ENCODE measurements around the gene C1QTNF9B.

The C1QTNF9B gene

DNA sequence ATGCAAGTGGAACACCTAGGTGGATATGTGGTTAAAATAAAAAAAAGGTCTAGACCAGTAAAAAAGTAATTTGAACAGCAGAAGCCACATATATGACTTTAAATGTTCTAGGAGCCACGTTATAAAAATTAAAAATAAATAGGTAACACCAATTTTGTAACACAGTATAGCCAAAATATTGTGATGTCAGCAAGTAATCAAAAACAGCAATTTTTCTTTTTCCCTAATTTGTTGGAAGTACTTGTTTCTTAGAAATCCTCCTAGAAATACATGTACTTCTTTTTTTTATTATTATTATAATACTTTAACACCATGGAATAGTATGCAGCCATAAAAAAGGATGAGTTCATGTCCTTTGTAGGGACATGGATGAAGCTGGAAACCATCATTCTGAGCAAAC, 25.7 kb upstream of the C1QTNF9B start:
- DNase-seq (ENCODE audit: low read depth, low spot score) = no peak
- no peak overlapping the region for H3K4me3 ChIP-seq (ENCODE audit: low read depth, low read length)
- in situ Hi-C loops (cut with HindIII; ENCODE audit: low sequenced_read_pairs) = no loop called here
- TF ChIP-seq, protein P1, sequence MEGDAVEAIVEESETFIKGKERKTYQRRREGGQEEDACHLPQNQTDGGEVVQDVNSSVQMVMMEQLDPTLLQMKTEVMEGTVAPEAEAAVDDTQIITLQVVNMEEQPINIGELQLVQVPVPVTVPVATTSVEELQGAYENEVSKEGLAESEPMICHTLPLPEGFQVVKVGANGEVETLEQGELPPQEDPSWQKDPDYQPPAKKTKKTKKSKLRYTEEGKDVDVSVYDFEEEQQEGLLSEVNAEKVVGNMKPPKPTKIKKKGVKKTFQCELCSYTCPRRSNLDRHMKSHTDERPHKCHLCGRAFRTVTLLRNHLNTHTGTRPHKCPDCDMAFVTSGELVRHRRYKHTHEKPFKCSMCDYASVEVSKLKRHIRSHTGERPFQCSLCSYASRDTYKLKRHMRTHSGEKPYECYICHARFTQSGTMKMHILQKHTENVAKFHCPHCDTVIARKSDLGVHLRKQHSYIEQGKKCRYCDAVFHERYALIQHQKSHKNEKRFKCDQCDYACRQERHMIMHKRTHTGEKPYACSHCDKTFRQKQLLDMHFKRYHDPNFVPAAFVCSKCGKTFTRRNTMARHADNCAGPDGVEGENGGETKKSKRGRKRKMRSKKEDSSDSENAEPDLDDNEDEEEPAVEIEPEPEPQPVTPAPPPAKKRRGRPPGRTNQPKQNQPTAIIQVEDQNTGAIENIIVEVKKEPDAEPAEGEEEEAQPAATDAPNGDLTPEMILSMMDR (IDR thresholded peaks at IDR 0.05; ENCODE audit: low read depth, low read length) = no peak

DNA sequence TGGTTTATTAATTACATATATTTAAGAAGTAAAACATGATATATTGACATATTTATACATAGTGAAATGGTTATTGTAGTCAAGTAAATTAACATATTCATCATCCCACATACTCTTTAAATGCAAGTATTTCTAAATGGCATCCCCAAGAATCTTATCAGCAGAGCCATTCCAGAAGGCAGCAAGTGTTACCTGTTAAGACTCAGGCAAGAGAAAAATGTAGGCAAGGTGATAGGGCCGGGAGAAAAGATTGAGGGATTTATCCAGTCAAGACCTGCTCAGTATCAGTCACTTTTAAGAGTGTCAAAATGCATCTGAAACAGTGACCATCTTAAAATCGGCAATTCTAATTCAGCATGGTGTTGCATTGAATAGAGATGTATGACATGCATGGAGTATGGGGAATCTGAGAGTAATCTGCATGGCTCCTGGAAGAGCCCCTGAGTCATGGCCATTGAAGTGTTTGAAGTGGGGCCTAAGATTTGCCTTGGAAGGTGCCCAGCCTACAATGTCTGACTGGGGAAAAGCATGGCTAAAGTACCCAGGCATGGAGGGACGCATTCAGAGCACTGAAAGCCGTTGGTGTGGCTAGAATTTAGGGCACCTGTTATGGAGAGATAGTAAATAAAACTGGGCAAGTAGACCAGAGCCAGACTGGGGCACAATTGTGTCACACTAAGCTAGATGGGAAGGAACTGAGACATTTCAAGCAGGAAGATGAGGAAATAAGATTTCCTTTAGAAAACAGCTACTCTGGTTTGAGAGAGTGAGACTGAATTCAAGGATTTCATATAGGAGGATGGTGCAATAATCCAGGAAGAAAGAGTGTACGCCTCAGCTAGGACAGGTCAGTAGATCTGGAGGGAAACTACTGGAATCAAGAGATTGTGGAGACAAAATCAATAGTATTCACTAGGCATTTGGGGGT, 25.0 kb upstream of the C1QTNF9B start:
- DNase-seq (ENCODE audit: low read depth, low spot score) = no peak
- in situ Hi-C loops (cut with HindIII; ENCODE audit: low sequenced_read_pairs) = no loop called here
- TF ChIP-seq, protein P1 (IDR thresholded peaks at IDR 0.05; ENCODE audit: low read depth, low read length) = no peak
- H3K4me3 ChIP-seq (ENCODE audit: low read depth, low read length) = no peak overlapping the region

- H3K4me3 ChIP-seq (ENCODE audit: low read depth, low read length) = no peak overlapping the region
- TF ChIP-seq, protein P1 (IDR thresholded peaks at IDR 0.05; ENCODE audit: low read depth, low read length) = peak; percentile 64
- DNase-seq (ENCODE audit: low read depth, low spot score) = peak; percentile 53
- in situ Hi-C loops (cut with HindIII; ENCODE audit: low sequenced_read_pairs) = no loop called here
Observed at GRCh38 chr13:23921451-23921888, 24.2 kb upstream of the C1QTNF9B start.

GRCh38 chr13:23919006-23919405, 21.7 kb upstream of the C1QTNF9B start:
- in situ Hi-C loops (cut with HindIII; ENCODE audit: low sequenced_read_pairs) = no loop called here
- H3K4me3 ChIP-seq (ENCODE audit: low read depth, low read length) = no peak overlapping the region
- DNase-seq (ENCODE audit: low read depth, low spot score) = no peak
- TF ChIP-seq, protein P1 (IDR thresholded peaks at IDR 0.05; ENCODE audit: low read depth, low read length) = no peak

- in situ Hi-C loops (cut with HindIII; ENCODE audit: low sequenced_read_pairs) = no loop called here
- TF ChIP-seq, protein P1 (IDR thresholded peaks at IDR 0.05; ENCODE audit: low read depth, low read length) = no peak
- DNase-seq (ENCODE audit: low read depth, low spot score) = peak; percentile 20
- H3K4me3 ChIP-seq (ENCODE audit: low read depth, low read length) = no peak overlapping the region
Observed at GRCh38 chr13:23918208-23918607, 20.9 kb upstream of the C1QTNF9B start.

DNA sequence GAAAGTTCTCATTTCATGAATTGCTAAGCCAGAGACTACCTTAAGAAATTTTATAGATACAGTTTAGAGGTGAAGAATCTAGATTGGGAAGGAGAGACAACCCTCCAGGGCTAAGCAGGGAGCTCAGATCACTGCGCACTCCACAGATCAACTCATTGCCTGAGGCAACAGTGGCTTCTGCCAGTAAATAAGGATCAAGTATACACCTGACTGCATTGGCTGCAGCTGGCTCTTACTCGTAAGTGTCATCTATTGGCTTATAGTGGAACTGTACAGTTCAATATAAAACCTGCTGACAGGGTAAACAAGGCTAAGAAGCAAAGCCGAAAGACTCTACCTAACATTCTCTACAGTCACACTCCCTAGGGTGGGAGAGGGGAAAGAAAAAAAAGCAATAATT, 18.0 kb upstream of the C1QTNF9B start:
- no peak for DNase-seq (ENCODE audit: low read depth, low spot score)
- H3K4me3 ChIP-seq (ENCODE audit: low read depth, low read length) = no peak overlapping the region
- in situ Hi-C loops (cut with HindIII; ENCODE audit: low sequenced_read_pairs) = no loop called here
- TF ChIP-seq, protein P1 (IDR thresholded peaks at IDR 0.05; ENCODE audit: low read depth, low read length) = no peak
